BLaER1 (cell line): ENCODE data around the gene FAM9C.
A peak's percentile ranks its signal among the peaks of the same experiment; 100 is the strongest.

Source experiments
- H3K27ac ChIP-seq: shearing (Covaris generic); formaldehyde crosslinking; 2 replicates; pipeline ENCODE4 v1.8.1; 2022
- H3K27me3 ChIP-seq: shearing (Covaris generic); formaldehyde crosslinking; 2 replicates; pipeline ENCODE4 v1.8.1; 2022
- H3K36me3 ChIP-seq: shearing (Covaris generic); formaldehyde crosslinking; 2 replicates; pipeline ENCODE4 v1.8.1; 2022
- H3K4me1 ChIP-seq: shearing (Covaris generic); formaldehyde crosslinking; 2 replicates; pipeline ENCODE4 v1.8.1; 2022
- H3K4me2 ChIP-seq: shearing (Covaris generic); formaldehyde crosslinking; 2 replicates; pipeline ENCODE4 v1.8.1; 2022
- H3K4me3 ChIP-seq: shearing (Covaris generic); formaldehyde crosslinking; 2 replicates; pipeline ENCODE4 v1.8.1; 2022
- H3K9ac ChIP-seq: shearing (Covaris generic); formaldehyde crosslinking; 2 replicates; pipeline ENCODE4 v1.8.1; 2022
- H3K9me3 ChIP-seq: shearing (Covaris generic); formaldehyde crosslinking; 2 replicates; pipeline ENCODE4 v1.8.1; 2022
- H4K20me1 ChIP-seq: shearing (Covaris generic); formaldehyde crosslinking; 2 replicates; pipeline ENCODE4 v1.8.1; 2022
- Cebpa-rat ChIP-seq: shearing (Covaris generic); IDR thresholded peaks from 2 replicates; pipeline ENCODE4 v1.8.1; 2022

FAM9C gene

DNA sequence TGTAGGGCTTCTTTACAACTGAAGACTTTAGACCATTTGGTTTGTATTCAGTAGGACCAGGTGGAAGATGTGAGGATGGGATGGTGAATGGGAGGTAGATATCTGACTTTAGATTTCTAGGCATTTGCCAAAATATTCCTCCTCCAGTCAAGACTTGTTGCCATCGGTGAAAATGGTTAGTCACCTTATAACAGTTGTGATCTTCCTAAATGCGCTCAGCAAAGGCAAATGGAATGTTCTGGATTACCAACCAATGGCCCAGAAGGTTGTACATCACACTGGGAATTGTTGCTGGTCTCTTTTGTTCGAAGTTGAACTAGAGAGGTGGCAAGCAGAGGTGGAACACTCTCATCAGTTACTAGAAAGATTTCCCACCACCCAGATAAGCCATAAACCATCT, 35.6 kb downstream of the FAM9C start:
- Histone ChIP-seq H4K20me1 (no peaks in the 10 kb centered on the region), H3K4me2 (peak overlapping the region; percentile 35), H3K4me3 (no peak overlapping the region), H3K4me1 (peaks cover 57% of the 10 kb centered on the region), H3K9ac (no peak overlapping the region), H3K27ac (no peak overlapping the region), H3K27me3 (no peaks in the 10 kb centered on the region), H3K9me3 (no peaks in the 10 kb centered on the region), H3K36me3 (no peaks in the 10 kb centered on the region)
- no peak for TF ChIP-seq Cebpa-rat

DNA sequence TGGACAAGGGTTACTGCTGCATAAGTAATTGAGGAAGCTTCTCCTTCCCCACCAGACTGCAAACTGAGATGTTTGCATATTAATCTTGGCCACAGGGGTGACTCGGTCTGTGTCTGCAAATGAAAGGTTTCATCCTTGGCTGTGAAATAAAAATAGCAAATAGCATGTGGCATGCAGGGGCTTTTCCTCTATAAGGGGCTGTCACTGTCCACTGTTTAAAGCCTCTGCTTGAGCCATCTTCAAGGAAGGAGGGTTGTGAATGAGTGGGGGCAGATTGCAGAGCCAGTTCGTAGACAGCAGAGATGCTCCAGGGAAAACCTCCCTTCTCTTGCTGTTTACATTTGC, 36.3 kb downstream of the FAM9C start:
- H4K20me1 ChIP-seq, result no peaks in the 10 kb centered on the region
- TF ChIP-seq Cebpa-rat, result no peak
- H3K4me1 ChIP-seq, result peaks cover 57% of the 10 kb centered on the region
- no peaks in the 10 kb centered on the region for H3K27me3 ChIP-seq
- no peak overlapping the region for H3K27ac ChIP-seq
- H3K4me2 ChIP-seq, result peak overlapping the region; percentile 35
- no peaks in the 10 kb centered on the region for H3K9me3 ChIP-seq
- no peaks in the 10 kb centered on the region for H3K36me3 ChIP-seq
- H3K9ac ChIP-seq, result no peak overlapping the region
- H3K4me3 ChIP-seq, result no peak overlapping the region

DNA sequence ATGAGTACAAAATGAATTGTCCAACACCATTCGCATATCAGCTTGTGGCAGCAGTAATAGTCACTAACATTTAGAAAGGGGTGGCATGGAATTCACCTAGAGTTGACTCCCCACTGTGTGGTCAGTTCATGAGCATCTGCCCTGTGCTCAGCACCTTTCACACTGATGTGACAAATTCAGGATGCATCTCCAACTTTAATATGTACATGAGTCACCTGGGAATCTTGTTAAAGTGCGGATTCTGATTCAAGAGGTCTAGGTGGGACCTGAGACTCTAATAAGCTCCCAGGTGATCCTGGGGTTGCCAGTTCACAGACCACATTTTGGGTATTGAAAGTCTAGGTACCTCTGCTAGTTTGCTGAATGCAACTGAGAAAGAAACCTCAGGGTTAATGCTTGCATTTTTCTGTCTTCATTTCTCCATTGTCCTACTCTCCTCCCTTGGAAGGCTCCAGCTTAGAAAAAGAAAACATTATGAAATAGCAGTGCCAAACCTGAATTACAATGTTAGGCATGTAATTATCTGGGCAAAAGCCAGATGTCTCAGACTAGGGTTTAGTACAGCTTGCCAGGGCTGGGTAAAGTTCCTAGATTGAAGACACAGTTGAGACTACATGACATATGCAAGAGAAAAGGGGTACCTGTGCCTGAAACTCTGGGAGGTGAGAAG, 36.8 kb downstream of the FAM9C start:
- no peak overlapping the region for H3K9ac ChIP-seq
- H3K4me3 ChIP-seq, result no peak overlapping the region

DNA sequence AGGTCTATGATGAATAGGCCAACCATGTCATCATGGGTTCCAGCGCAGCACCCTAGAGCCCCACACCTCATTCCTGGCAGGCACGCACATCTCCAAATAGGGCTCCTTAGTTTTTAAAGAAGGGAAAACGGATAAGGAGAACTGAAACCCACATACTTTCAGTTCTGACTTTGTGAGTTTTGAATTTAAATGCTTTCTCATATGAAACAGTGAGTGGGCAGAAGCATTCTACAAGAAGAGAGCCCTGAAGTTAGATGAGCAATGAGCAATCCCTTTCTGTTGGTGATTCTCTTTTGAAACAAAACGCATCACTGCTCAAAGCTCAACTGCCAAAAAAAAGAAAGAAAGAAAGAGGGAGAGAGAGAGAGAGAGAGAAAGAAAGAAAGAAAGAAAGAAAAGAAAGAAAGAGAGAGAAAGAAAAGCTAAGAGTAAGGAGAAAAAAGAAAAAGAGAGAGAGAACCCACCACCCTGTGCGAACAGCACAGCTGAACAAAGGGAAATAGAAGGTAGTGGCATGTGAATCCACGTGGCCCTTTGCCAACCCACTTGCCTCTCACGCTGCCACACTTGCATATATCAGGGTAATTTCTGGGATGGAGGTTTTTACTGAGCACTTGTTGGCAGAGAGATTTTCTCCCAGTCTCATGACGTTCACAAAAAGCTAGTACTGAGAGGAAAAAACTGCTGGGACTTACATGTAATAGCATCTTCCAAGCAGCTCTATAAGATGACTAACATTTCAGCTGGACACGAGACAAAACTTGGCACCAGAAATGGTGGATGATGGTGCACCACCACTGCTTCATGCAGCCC, 38.6 kb downstream of the FAM9C start:
- Histone ChIP-seq H3K4me2 (peak overlapping the region; percentile 72), H3K27ac (peak overlapping the region; percentile 73), H3K4me3 (no peak overlapping the region), H3K9ac (peak overlapping the region; percentile 49; the same call in 1 of the 2 replicates), H3K4me1 (peaks cover 79% of the 10 kb centered on the region), H4K20me1 (no peaks in the 10 kb centered on the region), H3K9me3 (no peaks in the 10 kb centered on the region), H3K27me3 (no peaks in the 10 kb centered on the region), H3K36me3 (no peaks in the 10 kb centered on the region)
- TF ChIP-seq Cebpa-rat, result no peak

More for the DNA sequence above, 36.8 kb downstream of the FAM9C start:
- Histone ChIP-seq H3K36me3 (no peaks in the 10 kb centered on the region), H3K4me1 (peaks cover 61% of the 10 kb centered on the region), H3K4me2 (peak overlapping the region; percentile 72), H4K20me1 (no peaks in the 10 kb centered on the region), H3K9me3 (no peaks in the 10 kb centered on the region), H3K27ac (no peak overlapping the region), H3K27me3 (no peaks in the 10 kb centered on the region)
- TF ChIP-seq Cebpa-rat, result no peak

DNA sequence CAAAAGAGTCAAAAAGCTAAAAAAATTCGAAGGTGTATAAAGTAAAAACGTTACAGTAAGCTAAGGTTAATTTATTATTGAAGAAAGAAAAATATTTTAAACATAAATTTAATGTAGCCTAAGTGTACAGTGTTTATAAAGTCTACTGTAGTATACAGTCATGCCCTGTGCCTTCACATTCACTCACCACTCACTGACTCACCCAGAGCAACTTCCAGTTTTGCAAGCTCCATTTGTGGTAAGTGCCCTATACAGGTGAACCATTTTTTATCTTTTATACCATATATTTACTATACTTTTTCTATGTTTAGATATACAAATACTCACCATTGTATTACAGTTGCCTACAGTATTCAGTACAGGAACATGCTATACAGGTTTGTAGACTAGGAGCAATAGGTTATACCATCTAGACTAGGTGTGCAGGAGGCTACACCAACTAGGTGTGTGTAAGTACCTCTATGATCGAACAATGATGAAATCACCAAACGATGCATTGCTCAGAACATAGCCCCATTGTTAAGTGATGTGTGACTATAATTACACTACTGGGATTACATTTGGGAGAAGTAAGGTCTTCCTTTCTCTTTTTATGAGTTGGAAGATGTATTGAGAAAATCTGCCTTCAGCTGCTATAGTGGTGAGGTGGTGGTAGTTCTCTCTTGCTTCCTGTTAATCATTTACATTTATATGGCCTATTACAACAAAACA, 42.3 kb downstream of the FAM9C start:
- H3K36me3 ChIP-seq, result no peaks in the 10 kb centered on the region
- H4K20me1 ChIP-seq, result no peaks in the 10 kb centered on the region
- no peaks in the 10 kb centered on the region for H3K27me3 ChIP-seq
- peak overlapping the region; percentile 75 for H3K4me2 ChIP-seq
- no peak overlapping the region for H3K4me3 ChIP-seq
- H3K27ac ChIP-seq, result peak overlapping the region; percentile 92
- no peak overlapping the region for H3K9ac ChIP-seq
- H3K9me3 ChIP-seq, result no peaks in the 10 kb centered on the region
- TF ChIP-seq Cebpa-rat, result no peak
- peaks cover 97% of the 10 kb centered on the region for H3K4me1 ChIP-seq

DNA sequence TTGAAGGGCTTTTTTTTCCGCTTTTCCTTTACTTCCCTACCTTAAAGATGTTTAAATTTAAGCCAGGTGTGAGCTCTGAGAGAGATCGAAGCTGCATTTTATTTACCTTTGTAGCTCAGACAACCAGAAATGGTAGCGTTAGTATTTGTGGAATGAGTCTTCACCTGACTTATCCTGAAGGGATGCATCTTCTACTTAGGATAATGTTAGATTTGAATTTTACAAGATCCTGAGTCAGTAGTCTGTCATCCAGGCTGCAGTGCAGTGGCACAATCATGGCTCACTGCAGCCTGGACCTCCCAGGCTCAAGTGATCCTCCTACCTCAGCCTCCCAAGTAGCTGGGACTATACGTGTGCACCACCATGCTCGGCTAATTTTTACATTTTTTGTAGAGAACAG, 43.3 kb downstream of the FAM9C start:
- peak overlapping the region; percentile 75 for H3K4me2 ChIP-seq
- TF ChIP-seq Cebpa-rat, result no peak
- no peaks in the 10 kb centered on the region for H3K27me3 ChIP-seq
- peak overlapping the region; percentile 30 for H3K4me3 ChIP-seq
- H4K20me1 ChIP-seq, result no peaks in the 10 kb centered on the region
- H3K36me3 ChIP-seq, result no peaks in the 10 kb centered on the region
- H3K27ac ChIP-seq, result peak overlapping the region; percentile 92
- peak overlapping the region; percentile 59; the same call in 1 of the 2 replicates for H3K9ac ChIP-seq
- peaks cover 97% of the 10 kb centered on the region for H3K4me1 ChIP-seq
- no peaks in the 10 kb centered on the region for H3K9me3 ChIP-seq

DNA sequence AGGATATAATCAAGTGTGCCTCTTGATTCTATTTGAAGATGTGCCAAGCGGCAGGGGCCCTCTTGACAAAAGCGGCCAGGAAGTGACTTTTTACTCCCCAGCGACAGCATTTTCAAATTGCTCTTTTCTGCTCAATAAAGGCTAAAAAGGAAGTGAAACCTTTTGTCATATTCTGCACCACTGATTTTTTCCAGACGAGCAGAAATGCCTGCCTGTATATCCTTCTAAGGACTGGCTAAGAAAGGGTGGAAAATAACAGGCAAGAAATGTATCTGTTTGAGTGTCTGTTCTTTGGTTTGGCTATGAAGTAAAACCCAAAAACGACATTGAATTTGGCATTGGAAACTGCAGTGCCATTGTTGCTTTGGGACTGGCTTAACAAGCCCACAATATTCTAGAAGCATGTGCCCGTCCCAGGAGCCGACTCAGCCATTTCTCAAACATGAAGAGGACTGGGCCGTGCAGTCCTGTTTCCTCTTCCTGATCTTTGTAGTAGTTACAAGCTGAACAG, 44.1 kb downstream of the FAM9C start:
- no peak for TF ChIP-seq Cebpa-rat
- no peaks in the 10 kb centered on the region for H3K27me3 ChIP-seq
- no peaks in the 10 kb centered on the region for H4K20me1 ChIP-seq
- peaks cover 95% of the 10 kb centered on the region for H3K4me1 ChIP-seq
- H3K9ac ChIP-seq, result peak overlapping the region; percentile 59; the same call in 1 of the 2 replicates
- H3K9me3 ChIP-seq, result peaks cover 5% of the 10 kb centered on the region; the same call in 1 of the 2 replicates
- peak overlapping the region; percentile 47; the same call in 1 of the 2 replicates for H3K4me3 ChIP-seq
- peak overlapping the region; percentile 92 for H3K27ac ChIP-seq
- no peaks in the 10 kb centered on the region for H3K36me3 ChIP-seq
- peak overlapping the region; percentile 75 for H3K4me2 ChIP-seq

DNA sequence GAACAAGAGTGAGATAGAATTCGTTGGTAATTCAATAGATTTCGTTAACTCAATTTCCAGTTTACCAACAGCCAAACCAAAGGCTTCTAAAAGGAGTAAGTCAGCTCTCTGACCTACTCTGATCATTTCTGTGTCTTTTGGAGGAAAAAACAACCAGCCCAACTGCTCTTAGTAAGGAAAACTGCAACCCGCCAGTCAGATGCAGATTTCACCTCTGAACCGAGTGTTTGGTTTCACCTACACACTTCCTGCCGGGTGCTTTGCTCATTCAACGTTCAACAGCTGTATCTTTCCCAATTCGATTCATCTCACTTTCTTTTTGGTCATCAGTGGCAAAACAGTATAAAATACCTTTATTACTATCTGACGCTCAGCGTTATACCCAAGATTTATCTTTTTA, 45.0 kb downstream of the FAM9C start:
- peaks cover 85% of the 10 kb centered on the region for H3K4me1 ChIP-seq
- H3K27me3 ChIP-seq, result no peaks in the 10 kb centered on the region
- H3K9me3 ChIP-seq, result peaks cover 5% of the 10 kb centered on the region; the same call in 1 of the 2 replicates
- peak overlapping the region; percentile 75 for H3K4me2 ChIP-seq
- H3K27ac ChIP-seq, result peak overlapping the region; percentile 92
- no peaks in the 10 kb centered on the region for H4K20me1 ChIP-seq
- H3K36me3 ChIP-seq, result no peaks in the 10 kb centered on the region
- TF ChIP-seq Cebpa-rat, result no peak
- peak overlapping the region; percentile 59 for H3K9ac ChIP-seq
- H3K4me3 ChIP-seq, result peak overlapping the region; percentile 47

DNA sequence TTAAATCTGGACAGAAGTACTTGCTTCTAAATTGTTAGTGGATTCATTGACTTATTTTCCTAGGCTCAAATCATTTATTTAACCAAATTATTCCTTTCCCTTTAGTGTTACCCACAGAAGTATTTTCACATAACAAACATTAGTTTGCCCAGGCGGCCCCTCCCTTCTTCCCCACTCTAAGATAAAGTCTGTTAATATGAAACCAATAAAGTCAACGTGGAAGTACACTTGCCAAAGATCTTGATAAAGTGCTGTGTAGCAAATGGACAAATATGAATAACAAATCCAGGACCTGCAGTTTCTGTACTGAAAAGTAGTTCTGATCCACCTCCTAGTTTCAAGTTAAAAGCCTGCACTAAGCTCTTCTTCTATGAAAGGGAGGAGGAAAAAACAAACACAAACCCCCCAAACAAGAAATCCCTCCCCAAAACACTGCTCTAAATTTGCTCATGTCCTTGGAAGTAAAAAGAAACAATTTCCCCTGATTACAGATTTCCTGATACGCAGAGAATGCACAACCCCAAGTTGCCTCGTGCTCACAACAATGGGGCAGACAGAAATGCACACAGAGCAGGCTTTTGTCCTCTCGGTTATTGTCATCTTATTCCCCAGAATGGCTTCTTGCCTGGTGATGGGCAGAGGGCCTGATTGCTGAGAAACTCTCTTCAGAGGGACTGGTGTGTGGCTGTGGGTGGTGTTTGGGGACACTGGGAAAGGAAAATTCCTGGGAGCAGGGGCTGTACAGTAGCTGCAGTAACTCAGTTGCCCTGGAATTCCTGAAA, 46.3 kb downstream of the FAM9C start:
- Histone ChIP-seq H4K20me1 (no peaks in the 10 kb centered on the region), H3K9me3 (peaks cover 5% of the 10 kb centered on the region; the same call in 1 of the 2 replicates), H3K27ac (peak overlapping the region; percentile 92), H3K4me1 (peaks cover 75% of the 10 kb centered on the region), H3K27me3 (no peaks in the 10 kb centered on the region), H3K36me3 (no peaks in the 10 kb centered on the region), H3K4me2 (peak overlapping the region; percentile 75), H3K9ac (peak overlapping the region; percentile 59), H3K4me3 (peak overlapping the region; percentile 47; the same call in 1 of the 2 replicates)
- no peak for TF ChIP-seq Cebpa-rat
